MG63 (cell line): ENCODE measurements around the gene ANGPTL2. TPM values are rescaled to one million over a fixed set of nuclear protein-coding genes. Genes with fewer than 3 reads are reported as not detected.

Experiments used
- DNase-seq: peaks from one replicate; pipeline ENCODE4 v3.0.0-alpha.2; 2020
- H3K27me3 ChIP-seq: fragments of 250-450 bp; sonication (Bioruptor Pico); 2 replicates; pipeline ENCODE4 v1.5.1; 2020; ENCODE audit warnings: mild to moderate bottlenecking, moderate library complexity
- H3K36me3 ChIP-seq: fragments of 250-450 bp; sonication (Bioruptor Pico); 2 replicates; pipeline ENCODE4 v1.5.1; 2020; ENCODE audit warnings: mild to moderate bottlenecking, moderate library complexity
- H3K4me3 ChIP-seq: fragments of 250-450 bp; sonication (Bioruptor Pico); 2 replicates; pipeline ENCODE4 v1.5.1; 2020; ENCODE audit warnings: mild to moderate bottlenecking, moderate library complexity
- H3K9me3 ChIP-seq: fragments of 250-450 bp; sonication (Bioruptor Pico); 2 replicates; pipeline ENCODE4 v1.5.1; 2020; ENCODE audit warnings: mild to moderate bottlenecking, moderate library complexity
- total RNA-seq: library from RNA; depleted of rRNA; stranded (reverse); fragments of >200 nt; shearing (Covaris generic); gene quantifications from 2 replicates; pipeline ENCODE4 v1.2.3, GENCODE V29; 2014; ENCODE audit warnings: low replicate concordance

ANGPTL2 gene
- total RNA-seq, 1 experiment from 2014 or later, result 7.1 TPM

GRCh38 chr9:127096208-127096607 is 26.2 kb downstream of the ANGPTL2 start:
- Histone ChIP-seq H3K36me3 (no peaks in the 10 kb centered on the region), H3K9me3 (no peaks in the 10 kb centered on the region), H3K4me3 (no peak overlapping the region), H3K27me3 (no peaks in the 10 kb centered on the region)
- no peak for DNase-seq

- H3K9me3 ChIP-seq, result no peaks in the 10 kb centered on the region
- DNase-seq, result no peak
- H3K27me3 ChIP-seq, result no peaks in the 10 kb centered on the region
- H3K4me3 ChIP-seq, result no peak overlapping the region
- H3K36me3 ChIP-seq, result no peaks in the 10 kb centered on the region
Measured at GRCh38 chr9:127095411-127095810, 27.0 kb downstream of the ANGPTL2 start.

GRCh38 chr9:127093319-127094020 is 29.0 kb downstream of the ANGPTL2 start:
- no peak for DNase-seq
- no peak overlapping the region for H3K4me3 ChIP-seq
- H3K27me3 ChIP-seq, result no peaks in the 10 kb centered on the region
- H3K9me3 ChIP-seq, result no peaks in the 10 kb centered on the region
- H3K36me3 ChIP-seq, result no peaks in the 10 kb centered on the region

GRCh38 chr9:127092041-127092608 is 30.3 kb downstream of the ANGPTL2 start:
- Histone ChIP-seq H3K36me3 (no peaks in the 10 kb centered on the region), H3K27me3 (no peaks in the 10 kb centered on the region), H3K9me3 (no peaks in the 10 kb centered on the region), H3K4me3 (no peak overlapping the region)
- DNase-seq, result no peak

GRCh38 chr9:127091526-127091925 is 30.9 kb downstream of the ANGPTL2 start:
- Histone ChIP-seq H3K4me3 (no peak overlapping the region), H3K9me3 (no peaks in the 10 kb centered on the region), H3K27me3 (no peaks in the 10 kb centered on the region), H3K36me3 (no peaks in the 10 kb centered on the region)
- DNase-seq, result no peak

- H3K36me3 ChIP-seq, result no peaks in the 10 kb centered on the region
- no peak for DNase-seq
- no peaks in the 10 kb centered on the region for H3K27me3 ChIP-seq
- H3K4me3 ChIP-seq, result no peak overlapping the region
- H3K9me3 ChIP-seq, result no peaks in the 10 kb centered on the region
Measured at GRCh38 chr9:127090341-127090985, 32.0 kb downstream of the ANGPTL2 start.

- no peaks in the 10 kb centered on the region for H3K27me3 ChIP-seq
- no peak for DNase-seq
- H3K4me3 ChIP-seq, result no peak overlapping the region
- no peaks in the 10 kb centered on the region for H3K36me3 ChIP-seq
- no peaks in the 10 kb centered on the region for H3K9me3 ChIP-seq
Measured at GRCh38 chr9:127089631-127090081, 32.8 kb downstream of the ANGPTL2 start.

GRCh38 chr9:127088724-127089615 is 33.5 kb downstream of the ANGPTL2 start:
- no peak overlapping the region for H3K4me3 ChIP-seq
- DNase-seq, result no peak
- no peaks in the 10 kb centered on the region for H3K27me3 ChIP-seq
- no peaks in the 10 kb centered on the region for H3K9me3 ChIP-seq
- no peaks in the 10 kb centered on the region for H3K36me3 ChIP-seq

GRCh38 chr9:127087836-127088235 is 34.6 kb downstream of the ANGPTL2 start:
- H3K4me3 ChIP-seq, result no peak overlapping the region
- H3K27me3 ChIP-seq, result no peaks in the 10 kb centered on the region
- no peaks in the 10 kb centered on the region for H3K36me3 ChIP-seq
- H3K9me3 ChIP-seq, result no peaks in the 10 kb centered on the region
- no peak for DNase-seq

- Histone ChIP-seq H3K36me3 (no peaks in the 10 kb centered on the region), H3K4me3 (no peak overlapping the region), H3K9me3 (no peaks in the 10 kb centered on the region), H3K27me3 (no peaks in the 10 kb centered on the region)
- DNase-seq, result no peak
Measured at GRCh38 chr9:127087411-127087810, 35.0 kb downstream of the ANGPTL2 start.

GRCh38 chr9:127086771-127087170 is 35.7 kb downstream of the ANGPTL2 start:
- Histone ChIP-seq H3K4me3 (no peak overlapping the region), H3K27me3 (no peaks in the 10 kb centered on the region), H3K36me3 (no peaks in the 10 kb centered on the region), H3K9me3 (no peaks in the 10 kb centered on the region)
- DNase-seq, result no peak

- DNase-seq, result no peak
- Histone ChIP-seq H3K27me3 (no peaks in the 10 kb centered on the region), H3K4me3 (no peak overlapping the region), H3K36me3 (no peaks in the 10 kb centered on the region), H3K9me3 (no peaks in the 10 kb centered on the region)
Measured at GRCh38 chr9:127085186-127085585, 37.2 kb downstream of the ANGPTL2 start.

- H3K36me3 ChIP-seq, result no peaks in the 10 kb centered on the region
- H3K9me3 ChIP-seq, result no peaks in the 10 kb centered on the region
- no peak for DNase-seq
- H3K27me3 ChIP-seq, result no peaks in the 10 kb centered on the region
- H3K4me3 ChIP-seq, result no peak overlapping the region
Measured at GRCh38 chr9:127084076-127085039, 38.1 kb downstream of the ANGPTL2 start.

- DNase-seq, result no peak
- no peaks in the 10 kb centered on the region for H3K27me3 ChIP-seq
- H3K9me3 ChIP-seq, result no peaks in the 10 kb centered on the region; the same call in 1 of the 2 replicates
Measured at GRCh38 chr9:127083138-127083980, 39.1 kb downstream of the ANGPTL2 start.

More at GRCh38 chr9:127083138-127083980, 39.1 kb downstream of the ANGPTL2 start:
- no peak overlapping the region for H3K4me3 ChIP-seq
- no peaks in the 10 kb centered on the region for H3K36me3 ChIP-seq
